Measurements from ENCODE around the gene RAD23B.

Gene RAD23B

DNA sequence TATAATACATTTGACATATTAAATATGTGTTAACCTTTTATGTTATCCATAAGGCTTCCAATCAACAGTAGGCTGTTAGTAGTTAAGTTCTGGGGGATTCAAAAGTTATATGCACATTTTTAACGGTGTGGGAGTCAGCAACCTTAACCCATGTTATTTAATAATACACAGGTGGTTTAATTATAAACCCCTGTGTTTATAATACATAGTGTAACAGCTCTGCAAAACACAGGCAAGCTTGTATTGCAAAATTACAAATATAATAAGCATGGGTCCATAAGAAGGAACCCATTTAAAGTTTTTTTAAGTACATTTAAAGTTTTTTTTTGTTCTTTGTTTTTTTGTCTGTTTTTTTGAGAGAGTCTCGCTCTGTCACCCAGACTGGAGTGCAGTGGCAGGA, 14.5 kb upstream of the RAD23B start:
- DNase-seq (ENCODE audit: low read depth, low spot score): no peak

DNA sequence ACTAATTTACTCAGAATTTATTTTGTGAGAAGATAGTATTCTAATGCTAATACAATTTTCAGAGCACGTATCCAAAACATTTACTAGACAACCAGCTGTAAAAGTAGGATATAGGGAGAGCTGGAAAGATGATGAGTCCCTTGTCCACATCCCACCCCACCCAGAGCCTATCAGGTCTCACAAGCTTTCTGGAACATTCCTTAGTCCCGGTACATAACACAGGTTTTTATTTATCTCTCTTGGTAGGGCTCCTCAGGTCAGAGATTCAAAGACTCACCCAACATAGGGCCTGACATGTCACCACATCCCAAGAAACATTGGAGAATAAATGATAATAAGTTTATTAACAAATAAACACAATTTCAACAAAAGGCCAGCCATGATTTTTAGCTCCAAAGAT, 13.8 kb upstream of the RAD23B start:
- DNase-seq (ENCODE audit: low read depth, low spot score): no peak

DNA sequence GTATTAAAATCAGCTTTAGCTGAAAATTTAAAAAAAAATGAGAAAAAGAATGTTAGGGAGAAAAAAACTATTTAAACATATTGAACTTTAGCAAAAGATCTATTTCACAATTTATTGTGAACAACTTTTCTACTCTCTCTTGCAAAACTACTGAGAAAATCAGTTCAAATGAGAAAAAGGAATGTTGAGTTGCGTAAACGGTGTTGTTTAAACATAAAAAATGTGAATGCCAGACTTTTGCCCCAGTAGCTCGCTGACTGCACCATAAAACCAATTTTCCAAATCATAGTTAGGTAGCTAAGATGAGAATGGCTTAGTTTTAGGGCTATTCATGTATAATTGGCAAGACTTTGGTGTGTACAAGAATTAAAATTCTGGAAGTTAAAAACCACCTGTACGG, 13.4 kb upstream of the RAD23B start:
- no peak for DNase-seq (ENCODE audit: low read depth, low spot score)

DNA sequence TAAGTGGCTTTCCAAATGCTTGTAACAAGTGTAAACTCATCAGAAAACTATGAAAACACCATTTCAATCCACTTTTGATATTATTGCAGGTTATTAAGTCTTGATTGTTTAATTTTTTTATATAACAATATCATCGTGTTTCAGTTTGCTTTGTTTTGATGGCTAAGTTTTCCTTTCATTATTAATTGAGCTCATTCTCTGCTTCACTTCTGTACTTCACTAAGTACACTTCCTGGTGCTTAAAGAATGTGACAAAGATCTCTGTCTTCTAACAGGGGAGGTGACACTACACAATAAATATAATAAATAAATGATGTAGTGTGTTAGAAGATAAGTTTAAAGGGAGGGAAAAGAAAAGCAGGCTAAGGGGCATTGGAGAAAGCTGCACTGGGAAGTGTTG, 13.0 kb upstream of the RAD23B start:
- no peak for DNase-seq (ENCODE audit: low read depth, low spot score)

DNA sequence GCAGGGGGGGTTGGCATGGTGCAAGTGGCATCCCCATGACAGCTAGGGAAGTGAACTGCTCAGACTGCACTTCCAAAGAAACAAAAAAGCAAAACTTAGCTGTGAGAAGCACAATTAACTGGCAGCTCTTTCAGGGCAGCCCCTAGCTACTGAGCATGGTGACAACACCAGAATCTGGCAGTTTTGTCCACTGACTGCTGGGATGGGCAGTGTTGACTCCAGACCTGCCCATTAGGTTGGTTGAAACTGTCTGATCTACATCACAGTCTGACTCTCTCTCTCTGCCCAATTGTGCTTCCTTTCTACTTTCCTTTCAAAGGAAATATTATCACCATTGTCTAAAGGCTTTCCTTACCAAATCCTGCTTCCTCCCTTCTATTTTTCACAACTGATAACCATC, 12.5 kb upstream of the RAD23B start:
- no peak for DNase-seq (ENCODE audit: low read depth, low spot score)

DNA sequence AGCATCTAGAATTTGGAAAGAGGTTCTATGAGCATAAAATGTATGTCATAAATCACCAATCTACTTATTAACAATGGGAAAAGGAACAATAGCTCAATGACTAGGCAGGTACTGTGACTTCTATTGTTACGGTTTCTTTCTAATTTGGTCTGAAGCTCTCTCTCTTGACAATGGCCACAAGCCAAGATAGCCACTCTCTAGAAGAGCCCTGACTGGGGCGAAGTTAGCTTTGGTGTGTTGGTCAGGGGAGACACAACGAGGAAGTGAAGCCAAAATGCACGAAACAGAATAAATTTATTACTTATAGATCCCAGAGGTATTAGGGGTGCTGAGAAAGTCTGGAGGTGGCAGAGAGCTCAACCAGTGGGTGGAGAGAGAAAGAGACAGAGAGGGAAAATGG, 9.4 kb upstream of the RAD23B start:
- no peak for DNase-seq (ENCODE audit: low read depth, low spot score)

DNA sequence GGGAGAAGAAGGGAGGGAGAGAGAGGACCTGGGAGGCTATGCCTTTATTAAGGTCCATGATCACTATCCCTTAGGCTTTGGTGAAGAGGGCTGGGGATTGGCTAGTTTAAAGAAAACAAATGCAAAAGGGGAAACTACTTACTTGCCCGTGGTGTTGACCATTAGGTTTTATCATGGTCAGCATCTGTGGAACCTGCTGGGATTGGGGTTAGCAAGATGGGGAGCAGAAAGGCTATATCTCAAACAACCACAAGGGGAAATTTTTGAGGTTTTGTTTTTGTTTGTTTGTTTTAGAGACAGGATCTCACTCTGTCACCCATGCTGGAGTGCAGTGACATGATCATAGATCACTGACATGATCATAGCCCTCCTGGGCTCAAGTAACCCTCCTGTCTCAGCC, 9.0 kb upstream of the RAD23B start:
- DNase-seq (ENCODE audit: low read depth, low spot score): no peak

DNA sequence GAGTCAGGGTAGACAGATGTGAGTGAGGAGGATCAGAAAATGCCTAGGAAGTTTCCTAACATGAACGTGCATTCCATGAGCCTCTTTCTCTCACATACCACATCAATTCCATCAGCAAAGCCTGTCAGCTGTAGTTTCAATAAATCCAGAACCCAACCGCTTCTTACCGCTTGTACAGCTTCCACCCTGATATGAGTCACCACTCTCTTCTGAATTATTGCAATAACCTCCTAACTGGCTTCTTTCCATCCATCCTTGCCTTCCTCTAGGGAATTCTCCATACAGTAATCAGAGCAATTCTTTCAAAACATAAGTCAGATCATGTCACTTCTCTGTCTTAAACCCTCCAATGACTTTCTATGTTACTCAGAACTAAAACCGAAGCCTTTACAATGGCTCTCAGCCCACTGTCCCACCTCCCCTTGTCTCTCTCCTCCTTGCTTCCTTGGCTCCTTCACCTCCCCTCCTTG, 8.1 kb upstream of the RAD23B start:
- peak; percentile 78 for DNase-seq (ENCODE audit: low read depth, low spot score)

DNA sequence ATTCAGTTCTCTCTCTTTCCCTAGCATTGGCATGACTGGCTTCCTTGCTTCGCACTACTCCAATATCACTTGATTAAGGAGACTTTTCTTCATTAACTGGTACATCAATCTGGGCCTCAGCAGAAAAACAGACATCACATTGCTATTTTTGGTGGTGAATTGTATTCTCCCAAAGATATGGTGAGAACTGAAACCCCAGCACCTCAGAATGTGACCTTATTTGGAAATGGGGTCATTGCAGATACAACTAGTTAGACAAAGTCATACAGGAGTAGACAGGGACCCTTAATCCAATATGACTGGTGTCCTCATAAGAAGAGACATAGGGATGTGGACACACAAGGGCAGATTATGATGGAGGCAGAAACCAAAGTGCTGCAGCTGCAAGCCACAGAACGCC, 7.5 kb upstream of the RAD23B start:
- no peak for DNase-seq (ENCODE audit: low read depth, low spot score)

DNA sequence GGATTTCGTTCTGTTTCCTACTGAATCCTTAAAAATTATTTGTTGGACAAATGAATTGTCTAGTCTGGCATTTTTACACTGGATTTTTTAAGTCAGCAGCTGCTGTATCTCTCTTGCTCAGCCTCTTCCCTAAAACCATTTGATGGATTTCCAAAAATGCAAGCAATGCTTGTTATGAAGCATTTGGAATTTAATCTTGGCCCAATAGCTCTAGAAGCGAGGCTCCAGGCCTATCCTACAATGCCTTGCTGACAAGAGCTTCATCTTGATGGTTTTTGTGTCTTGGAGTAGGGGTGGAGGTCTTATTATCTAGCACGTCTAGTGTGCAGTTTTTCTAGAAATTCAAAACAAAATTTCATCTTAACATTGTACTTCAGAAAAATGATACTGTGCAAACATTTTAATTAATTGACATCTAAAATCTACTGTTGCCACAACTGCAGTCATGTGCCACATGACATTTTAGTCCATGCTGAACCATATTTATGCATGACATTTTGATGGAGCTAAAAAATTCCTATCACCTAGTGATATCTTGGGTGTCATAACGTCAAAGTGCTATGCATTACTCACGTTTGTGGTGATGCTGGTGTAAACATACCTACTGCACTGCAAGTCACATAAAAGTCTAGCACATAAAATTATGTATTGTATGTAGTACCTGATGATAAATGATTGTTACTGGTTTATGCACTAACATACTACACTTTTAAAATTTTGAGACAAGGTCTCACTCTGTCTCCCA, 5.9 kb upstream of the RAD23B start:
- DNase-seq (ENCODE audit: low read depth, low spot score): no peak

DNA sequence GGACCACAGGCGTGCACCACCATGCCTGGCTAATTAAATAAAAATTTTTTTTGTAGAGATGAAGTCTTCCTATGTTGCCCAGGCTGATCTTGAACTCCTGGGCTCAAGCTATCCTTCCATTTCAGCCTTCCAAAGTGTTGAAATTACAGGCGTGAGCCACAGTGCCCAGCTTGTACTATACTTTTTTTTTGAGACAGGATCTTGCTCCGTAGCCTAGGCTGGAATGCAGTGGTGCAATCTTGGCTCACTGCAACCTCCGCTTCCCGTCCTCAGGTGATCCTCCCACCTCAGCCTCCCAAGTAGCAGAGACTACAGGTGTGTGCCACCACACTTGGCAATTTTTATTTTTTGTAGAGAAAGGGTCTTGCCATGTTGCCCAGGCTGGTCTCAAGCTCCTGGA, 5.3 kb upstream of the RAD23B start:
- no peak for DNase-seq (ENCODE audit: low read depth, low spot score)

DNA sequence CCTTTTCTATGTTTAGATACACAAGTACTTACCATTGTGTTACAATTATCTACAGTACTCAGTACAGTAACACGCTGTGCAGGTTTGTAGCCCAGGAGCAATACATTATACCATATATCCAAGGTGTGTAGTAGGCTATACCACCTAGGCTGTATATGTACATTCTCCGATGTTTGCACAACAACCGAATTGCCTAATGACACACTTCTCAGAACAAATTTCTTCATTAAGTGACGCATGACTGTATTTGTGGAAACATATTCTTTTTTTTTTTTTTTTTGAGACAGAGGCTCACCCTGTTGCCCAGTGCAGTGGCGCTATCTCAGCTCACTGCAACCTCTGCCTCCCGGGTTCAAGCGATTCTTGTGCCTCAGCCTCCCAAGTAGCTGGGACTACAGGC, 4.0 kb upstream of the RAD23B start:
- DNase-seq (ENCODE audit: low read depth, low spot score): no peak

DNA sequence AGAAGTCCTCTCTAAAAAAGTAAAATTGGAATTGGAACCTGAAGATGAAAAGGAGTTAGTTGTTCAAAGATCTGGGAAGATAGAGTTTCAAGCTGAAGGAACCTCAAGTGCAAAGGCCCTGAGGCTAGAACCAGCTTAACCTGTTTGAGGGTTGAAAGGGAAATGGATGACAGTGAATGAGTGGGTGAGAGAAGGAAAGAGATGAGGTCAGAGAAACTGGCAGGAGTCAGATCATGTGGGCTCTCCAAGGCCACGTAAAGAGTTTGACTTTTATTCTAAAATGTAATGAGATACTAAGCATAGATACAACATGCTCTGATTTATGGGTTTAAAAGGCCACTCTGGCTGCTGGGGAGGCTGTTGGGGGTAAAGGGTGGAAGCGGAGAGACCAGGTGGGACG, 2.5 kb upstream of the RAD23B start:
- DNase-seq (ENCODE audit: low read depth, low spot score): no peak

DNA sequence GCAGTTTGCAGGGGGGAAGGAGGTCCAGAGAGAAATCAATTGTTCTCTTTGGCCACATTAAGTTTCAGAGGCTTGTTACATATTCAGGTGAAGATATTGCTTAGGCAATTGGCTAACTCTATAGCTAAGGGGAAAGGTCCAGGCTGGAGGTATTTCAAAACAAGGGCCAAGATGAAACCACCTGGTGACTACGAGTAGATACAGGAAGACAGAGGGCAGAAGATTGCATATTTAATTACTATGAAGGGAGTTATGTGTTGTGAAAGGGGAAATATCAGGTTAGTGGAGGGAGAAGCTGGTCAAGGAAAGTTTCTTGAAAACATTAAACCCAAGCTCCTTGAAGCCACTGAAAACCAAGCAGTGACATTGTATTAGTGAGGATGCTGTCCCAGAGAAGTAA, 1.9 kb upstream of the RAD23B start:
- no peak for DNase-seq (ENCODE audit: low read depth, low spot score)

DNA sequence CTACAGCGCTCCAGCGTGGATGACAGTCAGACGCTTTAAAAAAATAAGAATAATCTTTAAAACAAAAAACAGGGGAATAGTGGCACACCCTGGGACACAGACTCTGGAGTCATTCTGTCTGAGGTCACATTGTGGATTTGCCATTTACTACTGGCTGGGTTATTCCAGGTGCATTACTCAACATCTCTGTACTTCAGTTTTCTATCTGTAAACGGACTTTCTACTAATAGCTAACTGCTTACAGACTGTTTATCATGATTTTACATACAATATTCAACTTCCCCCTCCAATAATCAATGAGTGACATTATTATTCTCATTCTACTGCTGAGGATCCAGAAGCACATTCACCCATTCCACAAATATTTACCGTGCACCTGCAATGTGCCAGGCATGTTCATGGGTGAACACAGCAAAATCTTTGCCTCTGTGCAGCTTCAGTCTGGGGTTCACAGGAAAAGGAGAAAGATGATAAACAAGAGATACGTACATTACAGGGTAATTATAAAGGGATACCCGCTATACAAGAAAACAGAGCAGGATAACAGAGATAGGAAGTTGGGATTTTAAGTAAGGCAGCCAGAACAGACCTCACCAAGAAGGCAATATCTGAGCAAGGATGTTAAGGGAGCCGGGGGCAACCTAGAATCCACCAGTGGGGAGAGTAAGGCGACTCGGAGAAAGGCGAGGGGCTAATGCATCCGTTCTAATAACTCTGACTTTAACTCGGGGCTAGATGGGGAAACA, 984 bp upstream of the RAD23B start:
- no peak for DNase-seq (ENCODE audit: low read depth, low spot score)

DNA sequence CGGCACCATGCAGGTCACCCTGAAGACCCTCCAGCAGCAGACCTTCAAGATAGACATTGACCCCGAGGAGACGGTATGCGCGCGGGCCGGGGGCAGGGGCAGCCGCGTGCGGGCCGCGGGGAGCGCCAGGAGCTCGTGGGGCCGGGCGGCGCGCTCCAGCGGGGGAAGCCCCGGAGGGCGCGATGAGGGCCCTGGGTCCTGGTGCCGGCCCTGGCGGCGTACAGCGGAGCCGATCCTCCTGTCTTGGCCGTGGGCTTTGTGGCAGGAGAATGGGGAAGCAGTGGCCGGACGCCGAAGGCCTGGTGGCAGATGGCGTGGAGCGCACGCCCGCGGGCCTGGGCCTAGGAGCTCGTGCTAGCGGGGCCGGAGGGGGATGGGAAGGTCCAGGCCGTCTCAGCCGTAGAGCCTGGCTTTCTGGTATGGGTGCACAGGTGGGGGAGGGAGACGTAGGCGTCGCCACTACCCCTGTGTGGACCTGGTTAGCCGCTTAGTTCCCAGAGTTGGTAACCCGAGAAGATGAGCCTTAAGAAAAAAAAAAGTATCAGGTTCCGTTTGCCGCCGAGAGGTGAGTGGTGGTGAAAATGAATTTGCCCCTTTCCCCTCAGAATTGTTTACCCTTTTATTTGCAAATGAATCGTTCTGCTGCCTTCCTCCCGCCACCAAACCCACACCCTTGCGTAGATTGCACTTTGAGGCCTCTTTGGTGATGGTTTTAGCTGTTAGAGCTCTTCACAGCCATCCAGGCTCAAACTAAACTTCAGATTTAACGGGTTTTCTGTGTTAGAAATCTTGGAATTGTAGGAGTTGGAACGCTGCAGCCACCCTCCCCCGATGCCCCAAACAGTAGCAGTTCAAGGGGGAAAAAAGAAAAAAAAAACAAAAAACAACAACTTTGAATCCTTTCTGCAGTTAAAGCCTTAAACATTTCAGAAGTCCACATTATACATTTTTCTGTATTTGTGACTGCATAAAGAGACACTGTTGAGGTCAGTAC, 841 bp downstream of the RAD23B start:
- DNase-seq (ENCODE audit: low read depth, low spot score): no peak

DNA sequence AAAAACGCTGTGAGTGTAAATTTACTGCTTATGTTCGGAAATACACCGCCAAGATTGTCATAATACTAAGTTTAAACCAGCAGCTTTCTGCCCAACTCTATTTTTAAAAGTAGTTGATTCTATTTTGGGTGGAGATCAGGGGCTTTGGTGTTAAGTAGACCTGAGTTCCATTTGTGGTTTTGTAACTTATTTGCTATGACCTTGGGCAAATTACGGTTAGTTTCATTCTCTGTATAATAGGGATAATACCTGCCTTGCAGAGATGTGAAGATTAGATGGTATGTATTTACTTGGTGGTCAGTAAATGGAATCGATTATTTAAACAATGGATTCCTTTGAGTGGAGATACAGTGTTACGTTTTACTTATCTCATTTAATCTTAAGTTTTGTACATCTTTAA, 1.6 kb downstream of the RAD23B start:
- DNase-seq (ENCODE audit: low read depth, low spot score): no peak

DNA sequence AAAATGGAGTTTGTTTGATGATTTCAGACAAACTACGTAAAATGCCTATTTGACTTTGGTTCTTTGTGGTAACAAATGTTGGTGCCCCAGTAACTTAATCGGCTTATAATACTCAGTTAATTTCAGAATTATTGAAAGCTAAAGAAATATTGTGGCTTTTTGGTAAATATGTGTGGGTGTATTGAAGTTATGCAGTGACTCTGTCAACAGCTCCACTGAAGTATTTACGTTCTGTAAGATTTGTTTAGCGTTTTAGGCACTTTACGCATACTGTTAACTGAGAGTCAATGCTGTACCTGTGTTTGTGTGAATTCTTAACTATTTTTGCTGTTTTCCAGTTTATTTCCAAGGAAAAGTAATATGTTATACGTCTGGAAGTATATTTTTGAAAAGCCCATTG, 2.2 kb downstream of the RAD23B start:
- no peak for DNase-seq (ENCODE audit: low read depth, low spot score)

DNA sequence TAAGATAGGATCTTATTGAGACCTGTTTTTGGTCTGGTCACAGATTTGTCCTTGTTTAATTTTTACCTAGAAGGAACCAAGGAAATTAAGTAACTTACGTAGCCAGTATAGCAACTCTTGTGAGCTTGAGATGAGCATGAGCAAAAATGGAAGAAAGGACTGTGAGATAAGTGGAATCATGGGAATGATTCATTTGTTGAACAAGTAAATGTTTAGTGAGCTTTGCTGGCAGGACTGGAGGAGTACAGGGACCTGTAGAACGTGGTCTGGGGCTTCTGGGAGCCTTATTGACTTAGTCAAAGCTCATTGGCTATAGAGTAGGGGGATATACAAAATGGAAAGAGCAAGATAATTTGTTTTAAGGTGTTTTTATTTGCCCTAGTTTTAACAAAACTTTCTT, 3.0 kb downstream of the RAD23B start:
- DNase-seq (ENCODE audit: low read depth, low spot score): no peak

DNA sequence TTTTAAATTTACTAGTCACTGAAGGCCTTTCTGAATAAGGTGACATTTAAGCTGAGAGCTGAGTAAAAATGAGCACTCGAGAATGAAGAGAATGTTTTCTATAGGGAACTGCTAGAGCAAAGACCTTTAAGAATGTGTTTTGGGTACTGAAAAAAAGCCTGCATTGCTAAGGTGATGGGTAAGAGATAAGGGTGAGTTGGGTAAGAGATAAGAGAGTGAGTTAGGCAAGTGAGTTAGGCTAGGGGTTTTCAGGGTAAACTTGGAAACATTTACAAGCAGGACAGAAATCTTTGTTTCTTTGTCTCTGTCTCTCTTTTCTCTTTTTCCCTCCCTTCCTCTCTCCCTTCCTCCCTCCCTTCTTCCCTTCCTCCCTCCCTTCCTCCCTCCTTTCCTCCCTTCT, 5.6 kb downstream of the RAD23B start:
- DNase-seq (ENCODE audit: low read depth, low spot score): no peak

DNA sequence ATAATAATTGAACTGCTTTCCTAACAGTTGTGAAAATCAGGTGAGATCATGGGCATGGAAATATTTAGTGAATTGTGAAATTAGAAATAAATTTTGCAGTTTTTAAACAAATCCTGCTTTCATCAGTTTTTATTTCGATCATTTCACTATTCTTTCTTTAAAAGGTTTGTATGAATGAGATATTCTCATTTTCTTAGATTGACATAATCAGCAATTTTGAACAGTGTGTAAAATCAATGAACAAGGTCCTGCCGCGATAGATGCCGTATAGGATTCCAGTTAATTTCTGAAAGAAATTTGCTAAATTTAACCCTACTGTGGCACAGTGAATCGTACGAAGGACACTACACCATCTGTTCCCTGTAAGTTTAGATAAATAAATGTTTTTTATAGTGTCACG, 7.5 kb downstream of the RAD23B start:
- DNase-seq (ENCODE audit: low read depth, low spot score): no peak
